Colonic mucosa (tissue), 4 donors: ENCODE results near the gene RAB37. TPM values are rescaled to one million over a fixed set of nuclear protein-coding genes. Genes with fewer than 3 reads are reported as not detected.
A peak's percentile ranks its signal among the peaks of the same experiment; 100 is the strongest.

ENCODE experiments used
- DNase-seq: peaks from one replicate; pipeline ENCODE4 v3.0.0-alpha.2; 2020
- H3K27ac ChIP-seq: fragments of 200-600 bp; one replicate; pipeline ENCODE4 v1.8.0; 2021
- H3K27me3 ChIP-seq: fragments of 200-600 bp; one replicate; pipeline ENCODE4 v1.8.0; 2021
- H3K36me3 ChIP-seq: fragments of 200-600 bp; one replicate; pipeline ENCODE4 v1.8.0; 2021
- H3K4me1 ChIP-seq: fragments of 200-600 bp; one replicate; pipeline ENCODE4 v1.8.0; 2021; ENCODE audit warnings: mild to moderate bottlenecking
- H3K4me3 ChIP-seq: fragments of 200-600 bp; one replicate; pipeline ENCODE4 v1.8.0; 2021
- H3K9ac ChIP-seq, 2 donors: one replicate each; pipeline ENCODE4 v1.7.0; 2013; ENCODE audit warnings: control low read depth in 2 of 2, low read depth in 2 of 2, low read length in 2 of 2
- H3K9me3 ChIP-seq: fragments of 200-600 bp; one replicate; pipeline ENCODE4 v1.8.0; 2021
- CTCF ChIP-seq: fragments of 200-600 bp; IDR thresholded peaks from one replicate; pipeline ENCODE4 v1.8.0; 2022; ENCODE audit warnings: antibody characterized with exemption, mild to moderate bottlenecking
- intact Hi-C: fragments of 100-400 bp; cut with DNase I; formaldehyde crosslinking; loops from one replicate; pipeline ENCODE4 v1.14.1; 2022
- total RNA-seq, 2 donors: library from RNA; stranded (reverse); fragmentation: NEBNext Ultra II Directional in 1 of 2; extraction: Animal tissue kit (Norgen Biotek cat#: 25700) in 1 of 2; gene quantifications; one replicate each; pipeline ENCODE4 v1.2.1, GENCODE V29; 2021
- donor health status: healthy.
- donor health status: DM: no; HTN: no; CAD: no.
- donor health status: DM: no; HTN: no; CAD: no.

Gene RAB37
- total RNA-seq, 2 donors from 2014 or later = 4.5 to 7.2 TPM

GRCh38 chr17:74775409-74776043 is 38.5 kb downstream of the RAB37 start:
- intact Hi-C loops = no loop called here
- Histone ChIP-seq H3K4me3 (peak overlapping the region; percentile 81), H3K4me1 (peaks cover 6% of the 10 kb centered on the region), H3K9ac (peak overlapping the region; percentile 85 to 87), H3K27me3 (no peaks in the 10 kb centered on the region), H3K36me3 (no peaks in the 10 kb centered on the region), H3K9me3 (no peaks in the 10 kb centered on the region), H3K27ac (peak overlapping the region; percentile 55)
- no peak for DNase-seq
- no peak for TF ChIP-seq CTCF

GRCh38 chr17:74776044-74776962 is 39.2 kb downstream of the RAB37 start, which contains the start of gene NAT9:
NAT9 (minus strand) TSS chr17:74776345; CDS start chr17:74775698, 647 bp downstream.
- peak; percentile 97 for DNase-seq
- intact Hi-C loops = no loop called here
- H3K27me3 ChIP-seq = no peaks in the 10 kb centered on the region
- peak within 1 kb of the TSS; percentile 85 to 87 for H3K9ac ChIP-seq
- H3K4me1 ChIP-seq = peaks cover 6% of the 10 kb centered on the region
- H3K36me3 ChIP-seq = no peaks in the 10 kb centered on the region
- TF ChIP-seq CTCF = no peak
- H3K4me3 ChIP-seq = peak within 1 kb of the TSS; percentile 81
- peak within 1 kb of the TSS; percentile 55 for H3K27ac ChIP-seq
- H3K9me3 ChIP-seq = no peaks in the 10 kb centered on the region

- peak overlapping the region; percentile 68 to 76 for H3K9ac ChIP-seq
- no peak overlapping the region for H3K27ac ChIP-seq
- H3K36me3 ChIP-seq = no peaks in the 10 kb centered on the region
- DNase-seq = no peak
- H3K4me3 ChIP-seq = peak overlapping the region; percentile 81
- TF ChIP-seq CTCF = no peak
- H3K4me1 ChIP-seq = peaks cover 6% of the 10 kb centered on the region
- no peaks in the 10 kb centered on the region for H3K9me3 ChIP-seq
- intact Hi-C loops = no loop called here
- no peaks in the 10 kb centered on the region for H3K27me3 ChIP-seq
Measured at GRCh38 chr17:74776990-74777389, 39.9 kb downstream of the RAB37 start.

- H3K27me3 ChIP-seq = no peaks in the 10 kb centered on the region
- intact Hi-C loops = no loop called here
- no peaks in the 10 kb centered on the region for H3K36me3 ChIP-seq
- peaks cover 6% of the 10 kb centered on the region for H3K4me1 ChIP-seq
- no peak overlapping the region for H3K9ac ChIP-seq
- H3K4me3 ChIP-seq = no peak overlapping the region
- H3K27ac ChIP-seq = no peak overlapping the region
- no peaks in the 10 kb centered on the region for H3K9me3 ChIP-seq
- no peak for TF ChIP-seq CTCF
- no peak for DNase-seq
Measured at GRCh38 chr17:74777901-74778515, 41.0 kb downstream of the RAB37 start.

GRCh38 chr17:74778960-74779359 is 41.9 kb downstream of the RAB37 start:
- H3K4me3 ChIP-seq = no peak overlapping the region
- H3K27ac ChIP-seq = no peak overlapping the region
- no peak for DNase-seq
- H3K9ac ChIP-seq = no peak overlapping the region
- peaks cover 6% of the 10 kb centered on the region for H3K4me1 ChIP-seq
- H3K27me3 ChIP-seq = no peaks in the 10 kb centered on the region
- intact Hi-C loops = no loop called here
- H3K36me3 ChIP-seq = no peaks in the 10 kb centered on the region
- no peak for TF ChIP-seq CTCF
- H3K9me3 ChIP-seq = no peaks in the 10 kb centered on the region
